Neuronal stem cell (in vitro differentiated cells): ENCODE measurements around the gene PRRC2B.

ENCODE experiments used
- DNase-seq: peaks from one replicate; pipeline ENCODE4 v3.0.0-alpha.2; 2013; ENCODE audit warnings: low spot score
- H2AFZ ChIP-seq: one replicate; pipeline ENCODE4 v1.6.1; 2013; ENCODE audit warnings: mild to moderate bottlenecking, low read length, inconsistent platforms
- H2AK5ac ChIP-seq: 2 replicates; pipeline ENCODE4 v1.6.1; 2013; ENCODE audit warnings: low read depth, mild to moderate bottlenecking, inconsistent platforms, low read length, moderate library complexity, mixed read lengths
- H2BK120ac ChIP-seq: 2 replicates; pipeline ENCODE4 v1.6.1; 2013; ENCODE audit warnings: low read depth, mild to moderate bottlenecking, inconsistent platforms, low read length, moderate library complexity, mixed read lengths
- H2BK12ac ChIP-seq: one replicate; pipeline ENCODE4 v1.6.1; 2013; ENCODE audit warnings: low read length, inconsistent platforms
- H2BK15ac ChIP-seq: 2 replicates; pipeline ENCODE4 v1.6.1; 2013; ENCODE audit warnings: mild to moderate bottlenecking, low read length, inconsistent platforms, mixed read lengths
- H2BK5ac ChIP-seq: one replicate; pipeline ENCODE4 v1.6.1; 2013; ENCODE audit warnings: inconsistent platforms, mild to moderate bottlenecking, low read length, moderate library complexity
- H3K14ac ChIP-seq: one replicate; pipeline ENCODE4 v1.6.1; 2013; ENCODE audit warnings: low read length, inconsistent platforms
- H3K18ac ChIP-seq: 2 replicates; pipeline ENCODE4 v1.6.1; 2013; ENCODE audit warnings: low read length, inconsistent platforms
- H3K23ac ChIP-seq: 2 replicates; pipeline ENCODE4 v1.6.1; 2013; ENCODE audit warnings: low read depth, mild to moderate bottlenecking, mixed read lengths, low read length, inconsistent platforms; ENCODE audit not compliant: poor library complexity
- H3K27ac ChIP-seq: replicated peaks from 3 replicates; pipeline ENCODE4 v1.5.1; 2013; ENCODE audit warnings: low read length, inconsistent platforms
- H3K27me3 ChIP-seq, 3 experiments: 2 replicates each; pipeline ENCODE4 v1.6.1; 2013; ENCODE audit warnings: low read length in 3 of 3, mild to moderate bottlenecking in 2 of 3, inconsistent platforms in 1 of 3, low read depth in 1 of 3, mixed read lengths in 1 of 3, moderate library complexity in 1 of 3; ENCODE audit not compliant: control insufficient read depth in 3 of 3, insufficient read depth in 3 of 3
- H3K36me3 ChIP-seq, 2 donors: replicated peaks in 1 of 2; 2 replicates each; pipeline ENCODE4 v1.6.1; 2013; ENCODE audit warnings: low read length in 2 of 2; ENCODE audit not compliant: control insufficient read depth in 2 of 2, insufficient read depth in 2 of 2
- H3K4ac ChIP-seq: 2 replicates; pipeline ENCODE4 v1.6.1; 2013; ENCODE audit warnings: inconsistent platforms, mild to moderate bottlenecking, low read length, moderate library complexity
- H3K4me1 ChIP-seq, 2 donors: 1 replicate in 1 of 2; 2 replicates in 1 of 2; pipeline ENCODE4 v1.6.1; 2013; ENCODE audit warnings: low read length in 2 of 2, low read depth in 1 of 2; ENCODE audit not compliant: control insufficient read depth in 2 of 2, insufficient read depth in 1 of 2
- H3K4me2 ChIP-seq: one replicate; pipeline ENCODE4 v1.6.1; 2013; ENCODE audit warnings: mild to moderate bottlenecking, low read length, inconsistent platforms; ENCODE audit not compliant: insufficient read depth, poor library complexity, severe bottlenecking
- H3K4me3 ChIP-seq, 2 donors: 2 replicates each; pipeline ENCODE4 v1.5.1; 2013; ENCODE audit warnings: low read length in 2 of 2, mild to moderate bottlenecking in 2 of 2, inconsistent platforms in 1 of 2, moderate library complexity in 1 of 2
- H3K79me1 ChIP-seq: one replicate; pipeline ENCODE4 v1.6.1; 2013; ENCODE audit warnings: low read depth, mild to moderate bottlenecking, inconsistent platforms, low read length, moderate library complexity
- H3K9ac ChIP-seq: one replicate; pipeline ENCODE4 v1.6.1; 2013; ENCODE audit warnings: mild to moderate bottlenecking, low read depth, low read length, inconsistent platforms; ENCODE audit not compliant: poor library complexity
- H3K9me3 ChIP-seq, 2 donors: replicated peaks in 1 of 2; 2 replicates each; pipeline versions ENCODE3 to v1.6.1; 2013; ENCODE audit warnings: low read length in 2 of 2, mild to moderate bottlenecking in 2 of 2, inconsistent platforms in 1 of 2, low read depth in 1 of 2, mixed read lengths in 1 of 2, moderate library complexity in 1 of 2; ENCODE audit not compliant: control insufficient read depth in 2 of 2, insufficient read depth in 1 of 2
- H4K8ac ChIP-seq: one replicate; pipeline ENCODE4 v1.6.1; 2013; ENCODE audit warnings: low read depth, mild to moderate bottlenecking, inconsistent platforms, low read length, moderate library complexity
- H4K91ac ChIP-seq: one replicate; pipeline ENCODE4 v1.6.1; 2013; ENCODE audit warnings: low read length, low read depth, mild to moderate bottlenecking, inconsistent platforms; ENCODE audit not compliant: poor library complexity
- WGBS, 2 donors: extraction: QIAGEN DNeasy Blood & Tissue Kit; methylation state at CpG; one replicate each; pipeline ENCODE4 v1.1.7; 2013; ENCODE audit warnings: missing lambda C conversion rate in 2 of 2, mixed read lengths in 1 of 2; ENCODE audit not compliant: insufficient read length in 2 of 2, insufficient replicate concordance in 1 of 2; ENCODE audit errors: extremely low coverage in 2 of 2; 5-methylcytosine and 5-hydroxymethylcytosine counted together

The PRRC2B gene

DNA sequence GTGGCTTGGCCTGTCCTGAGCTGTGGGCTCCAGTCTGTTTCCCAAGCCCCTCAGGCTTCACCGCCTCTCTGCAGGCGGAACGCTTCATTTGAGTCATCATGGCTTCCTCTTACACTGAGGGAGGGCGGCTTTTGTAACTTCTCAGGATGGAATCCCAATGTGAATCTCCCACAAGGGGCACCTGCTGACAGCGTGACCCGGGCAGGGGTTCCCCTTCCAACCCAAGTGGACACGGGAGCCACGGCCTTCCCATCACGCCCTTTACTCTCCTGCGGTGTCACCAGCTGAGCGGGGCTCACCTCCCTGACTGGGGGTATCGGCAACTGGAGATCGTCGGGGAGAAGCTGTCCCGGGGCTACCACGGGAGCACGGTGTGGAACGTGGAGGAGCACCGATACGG is 124.7 kb downstream of the PRRC2B start:
- Histone ChIP-seq H2BK120ac (no peak overlapping the region), H3K14ac (no peak overlapping the region), H2BK12ac (no peak overlapping the region), H2AK5ac (no peak overlapping the region), H3K23ac (no peak overlapping the region), H3K18ac (no peak overlapping the region), H3K9me3 (peaks cover 3% of the 10 kb centered on the region in 2 donors), H3K36me3 (peaks cover 80 to 98% of the 10 kb centered on the region in 2 donors), H3K79me1 (peaks cover 2% of the 10 kb centered on the region), H3K4me2 (no peak overlapping the region), H3K27me3 (no peaks in the 10 kb centered on the region), H3K4me1 (no peaks in the 10 kb centered on the region), H4K8ac (no peak overlapping the region), H2BK5ac (no peak overlapping the region), H4K91ac (no peak overlapping the region), H3K9ac (no peak overlapping the region), H3K4me3 (no peak overlapping the region), H2BK15ac (no peak overlapping the region), H3K27ac (no peak overlapping the region), H2AFZ (no peak overlapping the region), H3K4ac (no peak overlapping the region)
- no peak for DNase-seq
- no CpG with 5 or more reads among the region's 20 CpGs for WGBS, 2 donors

DNA sequence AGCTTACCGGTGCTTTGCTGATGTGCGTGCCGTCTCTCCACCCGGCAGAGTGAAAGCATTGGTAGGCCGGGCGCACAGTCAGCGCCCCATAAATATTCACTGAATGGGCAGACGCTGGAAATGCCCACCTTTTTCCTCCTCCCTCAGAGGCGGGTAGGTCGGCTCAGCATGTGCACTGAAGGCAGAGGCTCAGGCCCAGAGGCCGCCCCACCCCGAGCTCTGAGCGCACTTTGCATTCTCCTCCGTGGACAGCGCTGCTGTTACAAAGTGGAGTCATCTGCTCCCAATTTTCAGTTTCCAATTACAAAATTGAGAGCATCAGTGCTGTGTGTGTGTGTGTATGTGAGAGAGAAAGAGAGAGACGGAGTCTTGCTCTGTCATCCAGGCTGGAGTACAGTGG is 126.6 kb downstream of the PRRC2B start:
- no peak overlapping the region for H2BK12ac ChIP-seq
- H3K23ac ChIP-seq: no peak overlapping the region
- no peak overlapping the region for H2BK15ac ChIP-seq
- no CpG with 5 or more reads among the region's 16 CpGs for WGBS, 2 donors
- H2BK5ac ChIP-seq: no peak overlapping the region
- H3K9me3 ChIP-seq: peaks cover under 1 to 1% of the 10 kb centered on the region in 2 donors
- no peak overlapping the region for H4K8ac ChIP-seq
- no peaks in the 10 kb centered on the region for H3K4me1 ChIP-seq
- no peak overlapping the region for H2AFZ ChIP-seq
- no peak overlapping the region for H2BK120ac ChIP-seq
- H2AK5ac ChIP-seq: no peak overlapping the region
- H3K14ac ChIP-seq: no peak overlapping the region
- no peak overlapping the region for H3K4me2 ChIP-seq
- no peak for DNase-seq
- H3K79me1 ChIP-seq: peaks cover 4% of the 10 kb centered on the region
- no peak overlapping the region for H4K91ac ChIP-seq
- H3K9ac ChIP-seq: no peak overlapping the region
- H3K27ac ChIP-seq: no peak overlapping the region
- H3K18ac ChIP-seq: no peak overlapping the region
- peaks cover 81 to 99% of the 10 kb centered on the region in 2 donors for H3K36me3 ChIP-seq
- no peak overlapping the region for H3K4me3 ChIP-seq
- no peaks in the 10 kb centered on the region for H3K27me3 ChIP-seq
- no peak overlapping the region for H3K4ac ChIP-seq

DNA sequence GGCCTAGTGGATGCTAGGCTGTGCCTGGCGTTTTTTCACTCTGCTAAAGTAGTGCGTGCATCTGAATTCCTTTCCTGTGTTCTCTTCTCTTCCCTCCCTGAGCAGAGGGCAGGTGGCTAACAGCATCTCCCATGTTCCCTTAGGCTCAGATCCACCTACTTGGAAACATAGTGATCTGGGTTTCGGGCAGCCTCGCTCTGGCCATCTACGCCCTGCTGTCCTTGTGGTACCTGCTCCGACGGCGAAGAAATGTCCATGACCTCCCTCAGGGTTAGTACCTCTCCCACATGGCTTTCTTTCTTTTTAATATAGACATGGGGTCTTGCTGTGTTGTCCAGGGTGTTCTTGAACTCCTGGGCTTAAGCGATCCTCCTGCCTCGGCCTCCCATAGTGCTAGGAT is 127.3 kb downstream of the PRRC2B start:
- Histone ChIP-seq H4K8ac (no peak overlapping the region), H3K4ac (no peak overlapping the region), H2BK15ac (no peak overlapping the region), H2BK12ac (no peak overlapping the region), H3K23ac (no peak overlapping the region), H3K4me1 (no peaks in the 10 kb centered on the region), H3K36me3 (peaks cover 80 to 99% of the 10 kb centered on the region in 2 donors), H3K27ac (no peak overlapping the region), H3K4me2 (no peak overlapping the region), H2AK5ac (no peak overlapping the region), H3K9me3 (no peaks in the 10 kb centered on the region), H3K9ac (no peak overlapping the region), H2BK120ac (no peak overlapping the region), H2BK5ac (no peak overlapping the region), H4K91ac (no peak overlapping the region), H3K14ac (no peak overlapping the region), H3K18ac (no peak overlapping the region), H3K79me1 (peaks cover 4% of the 10 kb centered on the region), H2AFZ (no peak overlapping the region), H3K4me3 (no peak overlapping the region), H3K27me3 (no peaks in the 10 kb centered on the region)
- DNase-seq: no peak
- no CpG with 5 or more reads among the region's 10 CpGs for WGBS, 2 donors

DNA sequence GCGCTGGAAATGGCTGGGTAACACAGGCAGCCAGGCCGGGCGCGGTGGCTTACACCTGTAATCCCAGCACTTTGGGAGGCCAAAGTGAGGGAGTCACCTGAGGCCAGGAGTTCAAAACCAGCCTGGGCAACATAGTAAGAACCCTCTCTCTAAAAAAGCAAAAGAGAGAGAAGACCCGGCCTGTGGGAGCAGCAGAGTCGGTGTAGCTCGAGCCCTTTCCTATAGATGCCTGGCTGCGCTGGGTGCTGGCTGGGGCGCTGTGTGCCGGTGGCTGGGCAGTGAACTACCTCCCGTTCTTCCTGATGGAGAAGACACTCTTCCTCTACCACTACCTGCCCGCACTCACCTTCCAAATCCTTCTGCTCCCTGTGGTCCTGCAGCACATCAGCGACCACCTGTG is 127.9 kb downstream of the PRRC2B start:
- Histone ChIP-seq H3K9me3 (no peaks in the 10 kb centered on the region), H2BK15ac (no peak overlapping the region), H3K4me3 (no peak overlapping the region), H3K79me1 (peaks cover 4% of the 10 kb centered on the region), H3K9ac (no peak overlapping the region), H2BK120ac (no peak overlapping the region), H3K4me2 (no peak overlapping the region), H2BK5ac (no peak overlapping the region), H3K36me3 (peaks cover 80 to 99% of the 10 kb centered on the region in 2 donors), H4K91ac (no peak overlapping the region), H2AK5ac (no peak overlapping the region), H2BK12ac (no peak overlapping the region), H4K8ac (no peak overlapping the region), H2AFZ (no peak overlapping the region), H3K4ac (no peak overlapping the region), H3K27ac (no peak overlapping the region), H3K27me3 (no peaks in the 10 kb centered on the region), H3K14ac (no peak overlapping the region), H3K23ac (no peak overlapping the region), H3K18ac (no peak overlapping the region), H3K4me1 (no peaks in the 10 kb centered on the region)
- WGBS, 2 donors: no CpG with 5 or more reads among the region's 13 CpGs
- no peak for DNase-seq
